Endothelial cell of umbilical vein (primary cell): ENCODE results near the gene TXN2. TPM values are rescaled to one million over a fixed set of nuclear protein-coding genes. Genes with fewer than 3 reads are reported as not detected.

Experiments
- BruUV-seq: library from RNA; stranded (reverse); fragments of 400-500 nt; replicated peaks from 2 replicates; lab custom pipeline; 2021; lab: Mats Ljungman, UMichigan
- CTCF ChIA-PET: fragments of 300-600, 350-600 bp; sonication (Branson Sonifier 250); formaldehyde crosslinking; loops from one replicate; lab custom pipeline; 2021; ENCODE audit warnings: antibody characterized with exemption, inconsistent platforms; lab: Charles Lee
- POLR2A ChIA-PET: fragments of 300-600, 350-600 bp; sonication (Branson Sonifier 250); formaldehyde crosslinking; loops from one replicate; lab custom pipeline; 2021; ENCODE audit warnings: antibody characterized with exemption, inconsistent platforms; lab: Charles Lee
- DNase-seq: peaks from one replicate; pipeline ENCODE4 v3.0.0-alpha.2; 2011; ENCODE audit warnings: low read depth, low spot score
- FAIRE-seq: peaks from 2 replicates; lab custom pipeline; 2011; peaks lifted over from hg19 to GRCh38; lab: Jason Lieb, UNC
- H2AFZ ChIP-seq: 2 replicates; pipeline ENCODE4 v1.6.0; 2012; ENCODE audit warnings: low read depth, low read length, control low read depth, inconsistent platforms
- H3K27ac ChIP-seq: 2 replicates; pipeline ENCODE4 v1.5.1; 2011; ENCODE audit warnings: low read depth, mild to moderate bottlenecking, control low read depth, low read length, moderate library complexity; ENCODE audit not compliant: insufficient read depth
- H3K27me3 ChIP-seq, 2 experiments: 2 replicates each; pipeline versions ENCODE4 v1.6.0 to v1.6.1; 2011; ENCODE audit warnings: low read length in 2 of 2, mixed read lengths in 1 of 2; ENCODE audit not compliant: control insufficient read depth in 2 of 2, insufficient read depth in 2 of 2
- H3K36me3 ChIP-seq, 2 experiments: 2 replicates in 1 of 2; 3 replicates in 1 of 2; pipeline ENCODE4 v1.5.1; 2011; ENCODE audit warnings: low read length in 2 of 2, mild to moderate bottlenecking in 1 of 2, moderate library complexity in 1 of 2; ENCODE audit not compliant: control insufficient read depth in 2 of 2, insufficient read depth in 2 of 2; ENCODE audit errors: extremely low read depth in 1 of 2
- H3K4me1 ChIP-seq: 3 replicates; pipeline ENCODE4 v1.5.1; 2011; ENCODE audit warnings: mild to moderate bottlenecking, low read length; ENCODE audit not compliant: control insufficient read depth, insufficient read depth; ENCODE audit errors: extremely low read depth
- H3K4me2 ChIP-seq: 2 replicates; pipeline ENCODE4 v1.6.1; 2011; ENCODE audit warnings: low read length, control low read depth, mixed read lengths; ENCODE audit not compliant: insufficient read depth
- H3K4me3 ChIP-seq, 3 experiments: fragments of 200-600 bp in 1 of 3; sonication (generic), shearing (Covaris generic) in 1 of 3; replicated peaks in 1 of 3; 2 replicates each; pipeline ENCODE4 v1.5.1; 2011 to 2016; ENCODE audit warnings: control low read depth in 3 of 3, low read length in 3 of 3, mild to moderate bottlenecking in 2 of 3, inconsistent platforms in 1 of 3, low read depth in 1 of 3, moderate library complexity in 1 of 3; ENCODE audit not compliant: insufficient read depth in 1 of 3
- H3K79me2 ChIP-seq: 2 replicates; pipeline ENCODE4 v1.6.0; 2012; ENCODE audit warnings: low read length, inconsistent platforms; ENCODE audit not compliant: control insufficient read depth, insufficient read depth
- H3K9ac ChIP-seq: replicated peaks from 2 replicates; pipeline ENCODE3; 2011; ENCODE audit warnings: low read length, control low read depth; ENCODE audit not compliant: insufficient read depth; ENCODE audit errors: extremely low read depth
- H3K9me1 ChIP-seq: replicated peaks from 3 replicates; pipeline ENCODE4 v1.6.0; 2011; ENCODE audit warnings: mild to moderate bottlenecking, low read length; ENCODE audit not compliant: control insufficient read depth, insufficient read depth; ENCODE audit errors: extremely low read depth
- H3K9me3 ChIP-seq: replicated peaks from 2 replicates; pipeline ENCODE4 v1.5.1; 2012; ENCODE audit warnings: low read length, inconsistent platforms; ENCODE audit not compliant: control insufficient read depth, insufficient read depth
- H4K20me1 ChIP-seq: replicated peaks from 2 replicates; pipeline ENCODE3; 2011; ENCODE audit warnings: mild to moderate bottlenecking, low read length; ENCODE audit not compliant: control insufficient read depth, insufficient read depth; ENCODE audit errors: extremely low read depth
- EZH2 ChIP-seq: IDR thresholded peaks from 2 replicates; pipeline ENCODE4 v1.6.1; 2012; ENCODE audit warnings: borderline replicate concordance, low read depth, mild to moderate bottlenecking, moderate library complexity, low read length, inconsistent platforms; ENCODE audit not compliant: severe bottlenecking
- FOS ChIP-seq: IDR thresholded peaks from 2 replicates; pipeline ENCODE4 v1.6.1; 2011; ENCODE audit warnings: mild to moderate bottlenecking, low read length, moderate library complexity, borderline replicate concordance; ENCODE audit not compliant: insufficient read depth
- GATA2 ChIP-seq: IDR thresholded peaks from 2 replicates; pipeline ENCODE4 v1.7.0; 2011; ENCODE audit warnings: low read depth, mild to moderate bottlenecking, moderate library complexity, mixed read lengths, low read length; ENCODE audit not compliant: insufficient read length, insufficient read depth
- JUN ChIP-seq: IDR thresholded peaks from 2 replicates; pipeline ENCODE4 v1.6.1; 2011; ENCODE audit warnings: borderline replicate concordance, low read depth; ENCODE audit not compliant: insufficient read length, insufficient read depth
- MYC ChIP-seq: IDR thresholded peaks from one replicate; pipeline ENCODE4 v1.6.1; 2011; ENCODE audit warnings: mild to moderate bottlenecking, low read depth, low read length
- POLR2A ChIP-seq: IDR thresholded peaks from 2 replicates; pipeline ENCODE4 v1.6.1; 2012; ENCODE audit warnings: low read depth, mild to moderate bottlenecking, control low read depth, low read length
- POLR2AphosphoS5 ChIP-seq: IDR thresholded peaks from 2 replicates; pipeline ENCODE4 v1.6.1; 2012; ENCODE audit warnings: low read depth, mild to moderate bottlenecking, control low read depth, low read length, moderate library complexity; ENCODE audit not compliant: insufficient read depth
- dilution Hi-C: fragments of 300-500 bp; cut with MboI; formaldehyde crosslinking; loops from one replicate; pipeline ENCODE4 v1.15.0; 2019; ENCODE audit warnings: low sequenced_read_pairs; ENCODE audit not compliant: extremely low pct_ligation_motif_present
- intact Hi-C: fragments of 100-400 bp; cut with micrococcal nuclease; formaldehyde crosslinking; loops from one replicate; pipeline ENCODE4 v1.10.0; 2022
- polyA plus RNA-seq, 4 experiments: library from polyadenylated mRNA; depleted of rRNA in 3 of 4; stranded (reverse) in 3 of 4; unstranded in 1 of 4; fragments of >200 nt; gene quantifications; 2 replicates each; pipeline versions ENCODE4 v1.2.1 to v1.2.3, GENCODE V29; 2011 to 2012; ENCODE audit warnings: missing spikeins in 1 of 4
- total RNA-seq: library from RNA; stranded (reverse); gene quantifications from 2 replicates; pipeline ENCODE4 v1.2.3, GENCODE V29; 2021
- TF ChIP-seq, protein P1 (sequence below), 2 donors: IDR thresholded peaks; 1 replicate in 1 of 2; 2 replicates in 1 of 2; pipeline ENCODE4 v1.5.1; 2011; ENCODE audit warnings: low read length in 2 of 2, mild to moderate bottlenecking in 2 of 2, moderate library complexity in 2 of 2, control low read depth in 1 of 2, inconsistent platforms in 1 of 2, low read depth in 1 of 2; ENCODE audit not compliant: insufficient read depth in 1 of 2; ENCODE audit errors: extremely low read depth in 1 of 2
- TF ChIP-seq, protein P2 (sequence below): IDR thresholded peaks from 2 replicates; pipeline ENCODE4 v1.6.1; 2011; ENCODE audit not compliant: insufficient read depth, insufficient read length

The TXN2 gene
- total and polyA plus RNA-seq, 2 donors (not counting 3 experiments of a cell fraction or from before 2014, with no cell fraction given), result 75.9 to 183 TPM

DNA sequence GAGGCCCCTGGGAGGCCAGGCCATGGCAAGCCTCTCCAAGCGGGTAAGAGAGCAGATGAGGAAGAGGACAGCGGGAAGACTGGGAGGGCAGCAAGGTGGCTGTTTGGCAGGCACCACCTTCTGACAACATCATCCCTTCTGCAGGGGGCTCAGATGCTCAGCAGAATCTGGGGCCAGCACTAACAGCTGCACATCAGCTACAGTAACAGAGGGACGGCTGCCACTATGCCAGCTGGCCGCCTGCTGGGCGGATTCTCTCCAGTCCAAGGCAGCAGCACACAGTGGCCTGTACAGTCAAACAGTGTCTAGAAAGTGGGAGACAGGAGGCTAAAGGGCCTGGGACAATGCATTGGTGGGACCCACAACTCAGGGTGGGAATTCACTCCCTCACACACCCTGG lies 10.7 kb upstream of the TXN2 start:
- Histone ChIP-seq H3K27me3 (no peaks in the 10 kb centered on the region), H3K4me2 (no peak overlapping the region), H3K36me3 (peaks cover 0 to 4% of the 10 kb centered on the region in 2 experiments), H3K9ac (no peak overlapping the region), H3K4me3 (no peak overlapping the region), H2AFZ (no peak overlapping the region), H4K20me1 (no peaks in the 10 kb centered on the region), H3K79me2 (no peaks in the 10 kb centered on the region), H3K4me1 (no peaks in the 10 kb centered on the region), H3K27ac (no peak overlapping the region), H3K9me1 (no peaks in the 10 kb centered on the region), H3K9me3 (no peaks in the 10 kb centered on the region)
- POLR2A ChIA-PET, result no interaction called here
- dilution Hi-C loops (no loop called here), intact Hi-C loops (no loop called here)
- FAIRE-seq (no peak), DNase-seq (no peak)
- BruUV-seq, result no TSS peak
- CTCF ChIA-PET, result no interaction called here
- TF ChIP-seq, protein P1, sequence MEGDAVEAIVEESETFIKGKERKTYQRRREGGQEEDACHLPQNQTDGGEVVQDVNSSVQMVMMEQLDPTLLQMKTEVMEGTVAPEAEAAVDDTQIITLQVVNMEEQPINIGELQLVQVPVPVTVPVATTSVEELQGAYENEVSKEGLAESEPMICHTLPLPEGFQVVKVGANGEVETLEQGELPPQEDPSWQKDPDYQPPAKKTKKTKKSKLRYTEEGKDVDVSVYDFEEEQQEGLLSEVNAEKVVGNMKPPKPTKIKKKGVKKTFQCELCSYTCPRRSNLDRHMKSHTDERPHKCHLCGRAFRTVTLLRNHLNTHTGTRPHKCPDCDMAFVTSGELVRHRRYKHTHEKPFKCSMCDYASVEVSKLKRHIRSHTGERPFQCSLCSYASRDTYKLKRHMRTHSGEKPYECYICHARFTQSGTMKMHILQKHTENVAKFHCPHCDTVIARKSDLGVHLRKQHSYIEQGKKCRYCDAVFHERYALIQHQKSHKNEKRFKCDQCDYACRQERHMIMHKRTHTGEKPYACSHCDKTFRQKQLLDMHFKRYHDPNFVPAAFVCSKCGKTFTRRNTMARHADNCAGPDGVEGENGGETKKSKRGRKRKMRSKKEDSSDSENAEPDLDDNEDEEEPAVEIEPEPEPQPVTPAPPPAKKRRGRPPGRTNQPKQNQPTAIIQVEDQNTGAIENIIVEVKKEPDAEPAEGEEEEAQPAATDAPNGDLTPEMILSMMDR (IDR thresholded peaks at IDR 0.05; ENCODE audit: extremely low read depth in 1 of 2, insufficient read depth in 1 of 2, low read depth in 1 of 2, low read length in 2 of 2), result no peak
- no peak for TF ChIP-seq MYC
- no peak for TF ChIP-seq POLR2A
- TF ChIP-seq JUN, result no peak
- no peak for TF ChIP-seq POLR2AphosphoS5
- no peak for TF ChIP-seq GATA2
- TF ChIP-seq FOS, result no peak
- no peak for TF ChIP-seq EZH2
- TF ChIP-seq, protein P2, sequence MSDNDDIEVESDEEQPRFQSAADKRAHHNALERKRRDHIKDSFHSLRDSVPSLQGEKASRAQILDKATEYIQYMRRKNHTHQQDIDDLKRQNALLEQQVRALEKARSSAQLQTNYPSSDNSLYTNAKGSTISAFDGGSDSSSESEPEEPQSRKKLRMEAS, result no peak
